ENCODE measurements around the gene PARS2.

The PARS2 gene
- 0.47 to 8.3 (median 4.9) reads per million in 18 experiments for total RNA-seq

GRCh38 chr1:54764133-54764921, at the start of gene PARS2:
TSS of gene PARS2 (minus strand) at chr1:54764523. CDS start at chr1:54759161, 5,362 bp downstream.
- peak; percentile 100 for DNase-seq

- no peak for DNase-seq
These were observed 49.8 kb upstream of the PARS2 start for GRCh38 chr1:54814126-54814498.

GRCh38 chr1:54813485-54814125, 49.3 kb upstream of the PARS2 start:
- no peak for DNase-seq

- no peak for DNase-seq
These were observed 48.6 kb upstream of the PARS2 start for GRCh38 chr1:54812801-54813484.

GRCh38 chr1:54811739-54812655, 47.7 kb upstream of the PARS2 start:
- no peak for DNase-seq

- no peak for DNase-seq
These were observed 46.7 kb upstream of the PARS2 start for GRCh38 chr1:54811066-54811465.

GRCh38 chr1:54810153-54810942, 46.0 kb upstream of the PARS2 start:
- peak; percentile 59 to 67 for DNase-seq

- DNase-seq, result no peak
These were observed 45.3 kb upstream of the PARS2 start for GRCh38 chr1:54809496-54810074.

GRCh38 chr1:54808443-54809207, 44.3 kb upstream of the PARS2 start:
- DNase-seq, result no peak

- no peak for DNase-seq
These were observed 43.4 kb upstream of the PARS2 start for GRCh38 chr1:54807756-54808155.

- DNase-seq, result peak; percentile 38 to 43
These were observed 42.7 kb upstream of the PARS2 start for GRCh38 chr1:54806931-54807611.

GRCh38 chr1:54805981-54806381, 41.7 kb upstream of the PARS2 start:
- DNase-seq, result no peak

GRCh38 chr1:54805466-54805865, 41.1 kb upstream of the PARS2 start:
- DNase-seq, result no peak

- peak in 1 of 2 donors; percentile 2 for DNase-seq
These were observed 40.3 kb upstream of the PARS2 start for GRCh38 chr1:54804471-54805132.

GRCh38 chr1:54803761-54804470, 39.6 kb upstream of the PARS2 start:
- DNase-seq, result no peak

- peak in 1 of 2 donors; percentile 44 for DNase-seq
These were observed 36.8 kb upstream of the PARS2 start, which contains the start of gene TTC22 for GRCh38 chr1:54800899-54801759. TSS of gene TTC22 (minus strand) at chr1:54801323. CDS start at chr1:54801163, 160 bp downstream.
